DOHH2 (cell line): ENCODE measurements around the gene SLC35B4.

Experiments used
- H3F3A ChIP-seq: fragments of 200-600 bp; sonication (generic), shearing (Covaris generic); 2 replicates; pipeline ENCODE4 v1.6.0; 2016; ENCODE audit warnings: antibody characterized with exemption, mild to moderate bottlenecking; ENCODE audit not compliant: control insufficient read depth, insufficient read depth
- H3K27ac ChIP-seq: fragments of 200-600 bp; sonication (generic); 2 replicates; pipeline ENCODE4 v1.5.1; 2014; ENCODE audit warnings: low read depth, mild to moderate bottlenecking, low read length, moderate library complexity
- H3K27me3 ChIP-seq: fragments of 200-600 bp; sonication (generic); 2 replicates; pipeline ENCODE4 v1.6.1; 2014; ENCODE audit warnings: mild to moderate bottlenecking, low read length, mixed read lengths; ENCODE audit not compliant: control insufficient read depth
- H3K36me3 ChIP-seq: fragments of 200-600 bp; sonication (generic); 2 replicates; pipeline ENCODE4 v1.6.1; 2014; ENCODE audit warnings: mild to moderate bottlenecking, low read length, moderate library complexity, mixed read lengths; ENCODE audit not compliant: control insufficient read depth
- H3K4me1 ChIP-seq: fragments of 200-600 bp; sonication (generic); 2 replicates; pipeline ENCODE4 v1.6.1; 2014; ENCODE audit warnings: mild to moderate bottlenecking, low read length, mixed read lengths; ENCODE audit not compliant: control insufficient read depth
- H3K4me2 ChIP-seq: fragments of 200-600 bp; sonication (generic); 2 replicates; pipeline ENCODE4 v1.6.0; 2014; ENCODE audit warnings: mild to moderate bottlenecking, low read length, moderate library complexity
- H3K4me3 ChIP-seq: fragments of 200-600 bp; sonication (generic); 2 replicates; pipeline ENCODE4 v1.5.1; 2014; ENCODE audit warnings: mild to moderate bottlenecking, low read length, mixed read lengths
- H3K79me2 ChIP-seq: fragments of 200-600 bp; sonication (generic); 2 replicates; pipeline ENCODE4 v1.6.1; 2014; ENCODE audit warnings: mild to moderate bottlenecking, low read length, mixed read lengths; ENCODE audit not compliant: control insufficient read depth
- H3K9me2 ChIP-seq: fragments of 200-600 bp; sonication (generic); replicated peaks from 2 replicates; pipeline ENCODE4 v1.6.1; 2014; ENCODE audit warnings: mild to moderate bottlenecking, low read length, mixed read lengths; ENCODE audit not compliant: control insufficient read depth
- H3K9me3 ChIP-seq: fragments of 200-600 bp; sonication (generic); 2 replicates; pipeline ENCODE4 v1.6.1; 2014; ENCODE audit warnings: antibody characterized with exemption, low read length, mixed read lengths; ENCODE audit not compliant: control insufficient read depth, insufficient read depth
- H4K20me1 ChIP-seq: fragments of 200-600 bp; sonication (generic); 2 replicates; pipeline ENCODE4 v1.6.0; 2014; ENCODE audit warnings: low read depth, mild to moderate bottlenecking, antibody characterized with exemption, low read length, moderate library complexity; ENCODE audit not compliant: control insufficient read depth, insufficient read depth
- EZH2phosphoT487 ChIP-seq: fragments of 200-600 bp; sonication (generic); IDR thresholded peaks from 2 replicates; pipeline ENCODE4 v1.6.1; 2017; ENCODE audit warnings: borderline replicate concordance, mild to moderate bottlenecking, antibody characterized with exemption, low read length, moderate library complexity, mixed read lengths
- TF ChIP-seq, protein P1 (sequence below): fragments of 200-600 bp; sonication (generic); IDR thresholded peaks from one replicate; pipeline ENCODE4 v1.5.1; 2014; ENCODE audit warnings: antibody characterized with exemption, mild to moderate bottlenecking, low read depth, low read length; ENCODE audit not compliant: poor library complexity, severe bottlenecking

SLC35B4 gene

DNA sequence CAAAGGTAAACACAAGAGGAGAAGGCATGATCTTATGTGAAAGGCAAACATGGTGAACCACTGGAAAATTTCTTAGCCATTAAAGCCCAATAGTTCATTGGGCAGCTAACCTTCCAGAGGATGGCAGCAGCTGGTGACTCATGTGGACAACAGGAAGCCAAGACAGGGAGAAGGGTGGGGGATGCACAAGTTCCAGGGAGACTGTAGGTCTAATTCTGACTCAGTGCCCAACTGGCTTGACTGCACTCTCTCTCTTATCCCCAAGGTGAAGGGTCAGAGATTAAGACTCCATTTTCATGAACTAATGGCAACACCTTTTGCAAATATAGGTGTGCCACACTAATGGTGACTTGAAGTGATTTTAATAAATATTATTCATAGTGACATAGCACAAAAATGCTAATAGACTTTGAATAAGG, 47.9 kb upstream of the SLC35B4 start:
- H4K20me1 ChIP-seq = no peaks in the 10 kb centered on the region
- H3K9me3 ChIP-seq = no peaks in the 10 kb centered on the region
- no peak overlapping the region for H3K27ac ChIP-seq
- H3K36me3 ChIP-seq = no peaks in the 10 kb centered on the region
- peaks cover 10% of the 10 kb centered on the region; the same call in 1 of the 2 replicates for H3K27me3 ChIP-seq
- H3K9me2 ChIP-seq = no peaks in the 10 kb centered on the region
- H3K4me1 ChIP-seq = no peaks in the 10 kb centered on the region
- H3F3A ChIP-seq = no peaks in the 10 kb centered on the region
- H3K4me3 ChIP-seq = no peak overlapping the region
- TF ChIP-seq, protein P1, sequence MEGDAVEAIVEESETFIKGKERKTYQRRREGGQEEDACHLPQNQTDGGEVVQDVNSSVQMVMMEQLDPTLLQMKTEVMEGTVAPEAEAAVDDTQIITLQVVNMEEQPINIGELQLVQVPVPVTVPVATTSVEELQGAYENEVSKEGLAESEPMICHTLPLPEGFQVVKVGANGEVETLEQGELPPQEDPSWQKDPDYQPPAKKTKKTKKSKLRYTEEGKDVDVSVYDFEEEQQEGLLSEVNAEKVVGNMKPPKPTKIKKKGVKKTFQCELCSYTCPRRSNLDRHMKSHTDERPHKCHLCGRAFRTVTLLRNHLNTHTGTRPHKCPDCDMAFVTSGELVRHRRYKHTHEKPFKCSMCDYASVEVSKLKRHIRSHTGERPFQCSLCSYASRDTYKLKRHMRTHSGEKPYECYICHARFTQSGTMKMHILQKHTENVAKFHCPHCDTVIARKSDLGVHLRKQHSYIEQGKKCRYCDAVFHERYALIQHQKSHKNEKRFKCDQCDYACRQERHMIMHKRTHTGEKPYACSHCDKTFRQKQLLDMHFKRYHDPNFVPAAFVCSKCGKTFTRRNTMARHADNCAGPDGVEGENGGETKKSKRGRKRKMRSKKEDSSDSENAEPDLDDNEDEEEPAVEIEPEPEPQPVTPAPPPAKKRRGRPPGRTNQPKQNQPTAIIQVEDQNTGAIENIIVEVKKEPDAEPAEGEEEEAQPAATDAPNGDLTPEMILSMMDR = no peak
- TF ChIP-seq EZH2phosphoT487 = no peak
- no peaks in the 10 kb centered on the region for H3K79me2 ChIP-seq
- H3K4me2 ChIP-seq = no peak overlapping the region

DNA sequence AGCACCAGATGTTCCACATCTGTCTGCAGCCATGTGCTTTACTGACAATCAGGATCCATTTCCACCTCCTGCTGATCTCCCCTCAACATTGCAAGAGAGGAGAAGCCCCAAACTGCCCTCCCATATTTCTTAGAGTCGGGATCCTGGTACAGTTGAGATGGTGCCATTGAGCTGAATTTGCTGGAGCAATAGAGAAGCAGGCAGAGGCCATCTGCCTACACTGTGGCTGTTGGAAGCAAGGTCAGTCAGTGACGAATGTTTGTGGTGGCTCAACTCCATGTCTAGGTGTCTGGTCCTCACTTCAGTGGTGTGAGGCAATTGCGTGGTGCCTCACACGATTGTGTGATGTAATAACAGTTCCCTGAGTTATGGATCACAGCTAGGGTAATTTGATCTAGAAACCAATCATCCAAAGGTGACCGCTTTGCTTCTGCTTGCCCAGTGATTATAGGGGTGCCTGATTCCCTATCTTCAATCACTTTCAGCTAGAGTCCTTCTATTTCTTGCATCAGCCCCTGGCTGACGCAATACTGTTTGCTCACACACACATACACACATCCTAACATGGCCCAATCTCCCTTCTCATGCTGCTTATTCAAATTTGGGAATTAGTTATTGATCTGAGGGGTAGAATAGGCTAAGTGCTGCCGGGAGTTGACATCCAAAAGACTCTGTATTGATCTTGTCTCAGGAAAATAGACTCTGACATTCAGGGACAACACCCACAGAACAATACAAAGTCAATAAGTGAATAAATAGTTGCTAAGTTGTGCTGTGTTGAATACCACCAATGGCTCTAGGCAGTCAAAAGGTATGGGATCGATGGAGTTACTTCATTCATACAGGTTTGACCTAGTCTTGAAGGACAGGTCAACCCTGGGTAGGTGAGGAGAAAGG, 46.1 kb upstream of the SLC35B4 start:
- Histone ChIP-seq H3K9me2 (no peaks in the 10 kb centered on the region), H3K4me1 (peaks cover 3% of the 10 kb centered on the region), H3K27ac (no peak overlapping the region), H3K79me2 (no peaks in the 10 kb centered on the region), H3K4me3 (no peak overlapping the region), H3K4me2 (no peak overlapping the region), H3K36me3 (no peaks in the 10 kb centered on the region), H3K27me3 (peaks cover 10% of the 10 kb centered on the region; the same call in 1 of the 2 replicates), H3F3A (no peaks in the 10 kb centered on the region), H3K9me3 (no peaks in the 10 kb centered on the region), H4K20me1 (no peaks in the 10 kb centered on the region)
- TF ChIP-seq, protein P1 = no peak
- no peak for TF ChIP-seq EZH2phosphoT487

DNA sequence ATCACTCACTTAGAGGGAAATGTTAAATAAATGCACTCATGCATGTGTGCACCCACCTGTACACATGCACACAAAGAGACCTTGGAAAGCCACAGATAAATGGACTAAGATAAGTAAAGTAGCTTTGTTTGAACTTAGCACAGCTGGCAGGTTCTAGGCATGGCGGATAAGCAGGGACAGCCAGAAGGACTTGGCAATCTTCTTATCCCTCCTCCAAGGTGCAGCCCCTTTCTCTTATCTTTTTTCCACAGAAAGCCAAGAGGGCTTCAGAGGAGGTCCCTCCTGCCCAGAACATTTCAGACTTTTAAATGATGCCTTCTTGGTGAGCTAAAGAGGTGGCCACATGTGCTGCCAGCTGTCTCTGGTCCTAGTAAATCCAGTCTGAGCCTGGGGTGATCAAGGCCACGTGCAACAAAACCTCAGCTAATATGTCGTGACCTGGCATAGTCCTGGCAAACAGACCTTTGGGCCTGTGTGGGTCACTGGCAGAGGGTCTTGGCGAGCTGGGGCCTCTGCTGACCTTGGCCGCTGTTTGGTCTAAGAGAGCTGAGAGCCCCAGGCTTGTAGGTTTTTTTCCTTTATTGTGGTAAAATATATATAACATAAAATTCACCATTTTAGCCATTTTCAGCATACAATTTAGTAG, 43.2 kb upstream of the SLC35B4 start:
- Histone ChIP-seq H3K9me2 (no peaks in the 10 kb centered on the region), H3K27me3 (peaks cover 5% of the 10 kb centered on the region; the same call in 1 of the 2 replicates), H3K4me1 (peaks cover 4% of the 10 kb centered on the region), H3K4me3 (no peak overlapping the region), H4K20me1 (no peaks in the 10 kb centered on the region), H3K9me3 (no peaks in the 10 kb centered on the region), H3F3A (no peaks in the 10 kb centered on the region), H3K4me2 (no peak overlapping the region), H3K79me2 (no peaks in the 10 kb centered on the region), H3K36me3 (no peaks in the 10 kb centered on the region), H3K27ac (no peak overlapping the region)
- TF ChIP-seq, protein P1 = no peak
- TF ChIP-seq EZH2phosphoT487 = no peak
